Mammary epithelial cell (primary cell): ENCODE data around the gene KIR3DL1.
"Not testable (repeated sequence)": the region's sequence is repeated elsewhere in the genome, so short reads cannot be mapped to it uniquely, and the experiment has no call there.

Experiments used
- CTCF ChIP-seq, 2 donors: IDR thresholded peaks in 1 of 2; conservative IDR thresholded peaks in 1 of 2; 2 replicates each; pipeline ENCODE4 v1.5.1; 2011 to 2012; ENCODE audit warnings: inconsistent platforms in 2 of 2, low read length in 2 of 2, mild to moderate bottlenecking in 2 of 2, control low read depth in 1 of 2, low read depth in 1 of 2; ENCODE audit not compliant: insufficient read depth in 1 of 2; ENCODE audit errors: extremely low read depth in 1 of 2
- EZH2 ChIP-seq: IDR thresholded peaks from 2 replicates; pipeline ENCODE4 v1.6.1; 2012; ENCODE audit warnings: low read length, inconsistent platforms, borderline replicate concordance

- not testable (repeated sequence) for TF ChIP-seq CTCF (conservative IDR thresholded peaks at IDR 0.05 in 1 of 2, IDR thresholded peaks at IDR 0.05 in 1 of 2; ENCODE audit: extremely low read depth in 1 of 2, insufficient read depth in 1 of 2, low read depth in 1 of 2, low read length in 2 of 2); EZH2
These were observed 30.1 kb upstream of the KIR3DL1 start for GRCh38 chr19:54786091-54786723.
